WERI-Rb-1 (cell line): ENCODE data around the gene CHST11.

Experiments
- DNase-seq: peaks from one replicate; pipeline ENCODE4 v3.0.0-alpha.2; 2020
- H3K27ac ChIP-seq: fragments of 250-450 bp; sonication (Bioruptor Pico); 2 replicates; pipeline ENCODE4 v1.5.1; 2020; ENCODE audit warnings: mild to moderate bottlenecking, moderate library complexity
- H3K27me3 ChIP-seq: fragments of 250-450 bp; sonication (Bioruptor Pico); 2 replicates; pipeline ENCODE4 v1.5.1; 2021; ENCODE audit warnings: mild to moderate bottlenecking, low read depth, moderate library complexity; ENCODE audit not compliant: insufficient read depth, severe bottlenecking
- H3K36me3 ChIP-seq: fragments of 250-450 bp; sonication (Bioruptor Pico); 2 replicates; pipeline ENCODE4 v1.5.1; 2020; ENCODE audit warnings: mild to moderate bottlenecking, moderate library complexity
- H3K4me3 ChIP-seq: 2 replicates; pipeline ENCODE4 v1.5.1; 2011; ENCODE audit warnings: low read depth, mild to moderate bottlenecking, control low read depth, low read length
- H3K9me3 ChIP-seq: fragments of 250-450 bp; sonication (Bioruptor Pico); 2 replicates; pipeline ENCODE4 v1.5.1; 2021; ENCODE audit warnings: mild to moderate bottlenecking, moderate library complexity; ENCODE audit not compliant: severe bottlenecking
- CTCF ChIP-seq: IDR thresholded peaks from 2 replicates; pipeline ENCODE4 v1.5.1; 2011; ENCODE audit warnings: low read depth, mild to moderate bottlenecking, control low read depth, inconsistent platforms, low read length

Gene CHST11

GRCh38 chr12:104535369-104535768 is 78.6 kb downstream of the CHST11 start:
- no peak overlapping the region for H3K4me3 ChIP-seq
- H3K36me3 ChIP-seq, result no peaks in the 10 kb centered on the region
- no peaks in the 10 kb centered on the region for H3K27me3 ChIP-seq
- no peak for DNase-seq
- no peaks in the 10 kb centered on the region for H3K9me3 ChIP-seq
- TF ChIP-seq CTCF, result no peak
- no peak overlapping the region for H3K27ac ChIP-seq

- no peak for TF ChIP-seq CTCF
- Histone ChIP-seq H3K27me3 (no peaks in the 10 kb centered on the region), H3K4me3 (no peak overlapping the region), H3K9me3 (no peaks in the 10 kb centered on the region), H3K27ac (no peak overlapping the region), H3K36me3 (no peaks in the 10 kb centered on the region)
- no peak for DNase-seq
Measured at GRCh38 chr12:104536841-104537240, 80.1 kb downstream of the CHST11 start.

GRCh38 chr12:104538056-104538455 is 81.3 kb downstream of the CHST11 start:
- DNase-seq, result no peak
- no peak for TF ChIP-seq CTCF
- no peaks in the 10 kb centered on the region for H3K27me3 ChIP-seq
- no peaks in the 10 kb centered on the region for H3K9me3 ChIP-seq
- H3K36me3 ChIP-seq, result no peaks in the 10 kb centered on the region
- H3K4me3 ChIP-seq, result no peak overlapping the region
- no peak overlapping the region for H3K27ac ChIP-seq

- no peak for TF ChIP-seq CTCF
Measured at GRCh38 chr12:104538891-104539462, 82.2 kb downstream of the CHST11 start.

GRCh38 chr12:104544836-104545235 is 88.1 kb downstream of the CHST11 start:
- Histone ChIP-seq H3K9me3 (no peaks in the 10 kb centered on the region), H3K27me3 (no peaks in the 10 kb centered on the region), H3K4me3 (no peak overlapping the region), H3K27ac (no peak overlapping the region), H3K36me3 (no peaks in the 10 kb centered on the region)
- TF ChIP-seq CTCF, result no peak
- DNase-seq, result no peak

More at GRCh38 chr12:104538891-104539462, 82.2 kb downstream of the CHST11 start:
- no peaks in the 10 kb centered on the region for H3K27me3 ChIP-seq
- no peak for DNase-seq
- no peak overlapping the region for H3K27ac ChIP-seq
- no peak overlapping the region for H3K4me3 ChIP-seq
- no peaks in the 10 kb centered on the region for H3K36me3 ChIP-seq
- H3K9me3 ChIP-seq, result no peaks in the 10 kb centered on the region

GRCh38 chr12:104546575-104546974 is 89.8 kb downstream of the CHST11 start:
- no peaks in the 10 kb centered on the region for H3K27me3 ChIP-seq
- H3K36me3 ChIP-seq, result no peaks in the 10 kb centered on the region
- no peak for DNase-seq

More at GRCh38 chr12:104546575-104546974, 89.8 kb downstream of the CHST11 start:
- no peaks in the 10 kb centered on the region for H3K9me3 ChIP-seq
- H3K4me3 ChIP-seq, result no peak overlapping the region
- no peak overlapping the region for H3K27ac ChIP-seq
- no peak for TF ChIP-seq CTCF
